ENCODE measurements around the gene TAS2R40. TPM values are rescaled to one million over a fixed set of nuclear protein-coding genes. Genes with fewer than 3 reads are reported as not detected.

Gene TAS2R40
- not detected in 2 replicates for total RNA-seq (ENCODE audit: low replicate concordance)

DNA sequence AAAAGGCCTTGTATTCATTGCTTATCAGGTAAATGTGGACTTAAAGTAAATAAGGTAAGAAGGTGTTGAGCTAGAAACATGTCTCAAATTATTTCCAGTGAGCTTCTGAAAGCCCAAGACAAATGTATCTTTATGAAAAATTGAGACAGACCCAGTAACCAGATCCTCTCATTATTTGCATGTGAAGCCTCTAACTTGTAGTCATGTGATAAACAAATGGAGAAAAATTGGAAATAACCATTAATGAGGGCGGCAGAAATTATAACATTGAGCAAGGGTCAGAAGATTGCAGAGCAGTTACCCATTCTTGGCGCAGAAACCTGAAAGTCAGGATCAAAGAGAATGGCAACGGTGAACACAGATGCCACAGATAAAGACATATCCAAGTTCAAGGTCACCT lies at the start of gene TAS2R40:
TSS of gene TAS2R40 (plus strand) at position 301 of the 400 bp plus-strand sequence. CDS start at position 343, 42 bp downstream.

DNA sequence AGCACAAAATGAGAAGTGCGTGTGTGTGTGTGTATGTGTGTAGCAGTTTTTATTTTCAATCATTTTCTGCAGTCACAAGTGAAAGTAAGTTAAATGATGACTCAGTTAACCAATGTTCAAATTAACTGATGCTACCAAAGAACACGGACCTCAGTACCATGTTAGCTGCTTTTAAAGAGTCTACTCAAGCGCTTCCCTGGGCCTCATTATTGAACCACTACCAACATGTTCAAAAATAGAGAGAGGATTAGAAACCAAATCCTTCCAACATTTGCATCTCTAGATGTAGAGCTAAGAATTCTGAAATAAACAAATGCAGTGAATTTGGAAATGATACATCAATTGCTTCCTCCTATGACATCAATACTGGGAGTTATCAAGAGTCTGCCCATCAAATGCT lies 38.8 kb upstream of the TAS2R40 start, which contains the start of gene TAS2R39:
TSS of gene TAS2R39 (plus strand) at position 396 of the 400 bp plus-strand sequence. CDS start at position 396, 0 bp downstream.

DNA sequence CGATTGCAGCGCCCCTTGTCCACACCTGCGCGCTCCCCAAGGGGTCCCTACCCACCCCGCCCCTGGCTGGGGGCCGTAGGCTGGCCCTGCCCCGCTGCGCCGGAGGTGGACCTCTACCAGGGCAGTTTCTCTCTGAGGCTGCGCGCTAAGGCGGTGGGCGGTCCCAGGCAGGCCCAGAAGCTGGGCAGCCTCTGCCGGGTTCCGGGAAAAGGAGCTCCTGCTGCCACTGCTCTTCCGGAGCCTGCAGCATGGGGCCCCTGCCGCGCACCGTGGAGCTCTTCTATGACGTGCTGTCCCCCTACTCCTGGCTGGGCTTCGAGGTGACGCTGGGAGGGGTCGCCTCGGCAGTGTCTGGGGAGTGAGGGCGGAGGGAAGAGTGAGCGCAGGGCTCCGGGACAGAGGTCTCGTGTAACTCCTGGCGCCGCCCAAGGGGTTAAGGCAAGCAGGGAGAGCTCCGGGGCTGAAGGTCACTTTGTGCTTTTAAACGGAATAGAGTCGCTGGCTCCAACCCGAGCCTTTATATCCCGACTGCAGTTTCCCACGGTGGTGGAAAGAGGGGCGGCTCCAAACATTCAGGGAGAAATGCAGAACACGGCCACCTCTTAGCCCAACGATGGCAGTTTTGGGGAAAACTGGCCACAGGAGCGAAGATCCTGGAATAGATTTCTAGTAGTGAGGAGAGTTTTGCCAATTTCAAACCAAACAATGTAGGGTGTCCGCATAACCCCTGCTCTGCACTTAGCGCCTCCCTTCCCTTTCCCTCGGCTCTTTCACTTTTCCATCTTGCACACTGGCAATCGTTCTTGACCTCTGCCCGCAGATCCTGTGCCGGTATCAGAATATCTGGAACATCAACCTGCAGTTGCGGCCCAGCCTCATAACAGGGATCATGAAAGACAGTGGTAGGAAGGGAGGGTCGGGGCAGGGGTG lies 41.7 kb downstream of the TAS2R40 start, which contains the start of gene GSTK1:
TSS of gene GSTK1 (plus strand) at position 176 of the 930 bp plus-strand sequence. CDS start at position 249, 73 bp downstream.

Other genes starting within 250 kb of the TAS2R40 start
- 0.12 TPM in 1 of 2 replicates, not detected in the other for gene OR9A2, start 194.9 kb upstream of the TAS2R40 start, total RNA-seq (ENCODE audit: low replicate concordance)
- not detected in 2 replicates for gene OR6V1, start 169.7 kb upstream of the TAS2R40 start, total RNA-seq (ENCODE audit: low replicate concordance)
- not detected in 2 replicates for gene PIP, start 90.0 kb upstream of the TAS2R40 start, total RNA-seq (ENCODE audit: low replicate concordance)
- gene TAS2R39, start 38.6 kb upstream of the TAS2R40 start, total RNA-seq (ENCODE audit: low replicate concordance) = 0.35 TPM in 1 of 2 replicates, not detected in the other
- gene GSTK1, start 41.4 kb downstream of the TAS2R40 start, total RNA-seq (ENCODE audit: low replicate concordance) = 39.1 and 72.5 TPM in 2 replicates
- not detected in 2 replicates for gene TMEM139, start 62.9 kb downstream of the TAS2R40 start, total RNA-seq (ENCODE audit: low replicate concordance)
- 6.7 and 9.7 TPM in 2 replicates for gene CASP2, start 66.3 kb downstream of the TAS2R40 start, total RNA-seq (ENCODE audit: low replicate concordance)
- gene CLCN1, start 94.1 kb downstream of the TAS2R40 start, total RNA-seq (ENCODE audit: low replicate concordance) = not detected in 2 replicates
- 0.98 and 2.7 TPM in 2 replicates for gene FAM131B, start 140.7 kb downstream of the TAS2R40 start, total RNA-seq (ENCODE audit: low replicate concordance)
- 6.3 and 25.7 TPM in 2 replicates for gene ZYX, start 159.3 kb downstream of the TAS2R40 start, total RNA-seq (ENCODE audit: low replicate concordance)
- gene EPHA1, start 186.8 kb downstream of the TAS2R40 start, total RNA-seq (ENCODE audit: low replicate concordance) = not detected in 2 replicates
- gene TAS2R60, start 221.4 kb downstream of the TAS2R40 start, total RNA-seq (ENCODE audit: low replicate concordance) = not detected in 2 replicates

Measured in smooth muscle cell of the coronary artery (primary cell).